ENCODE data around the gene CACNA1I.

Gene CACNA1I

GRCh38 chr22:39738746-39739145, 168.2 kb downstream of the CACNA1I start:
- no peak overlapping the region for H3K4me3 ChIP-seq (ENCODE audit: insufficient read depth, low read length, poor library complexity, severe bottlenecking)
- no peak overlapping the region for H3K4me2 ChIP-seq (ENCODE audit: low read depth, low read length, poor library complexity, severe bottlenecking)
- TF ChIP-seq, protein P1, sequence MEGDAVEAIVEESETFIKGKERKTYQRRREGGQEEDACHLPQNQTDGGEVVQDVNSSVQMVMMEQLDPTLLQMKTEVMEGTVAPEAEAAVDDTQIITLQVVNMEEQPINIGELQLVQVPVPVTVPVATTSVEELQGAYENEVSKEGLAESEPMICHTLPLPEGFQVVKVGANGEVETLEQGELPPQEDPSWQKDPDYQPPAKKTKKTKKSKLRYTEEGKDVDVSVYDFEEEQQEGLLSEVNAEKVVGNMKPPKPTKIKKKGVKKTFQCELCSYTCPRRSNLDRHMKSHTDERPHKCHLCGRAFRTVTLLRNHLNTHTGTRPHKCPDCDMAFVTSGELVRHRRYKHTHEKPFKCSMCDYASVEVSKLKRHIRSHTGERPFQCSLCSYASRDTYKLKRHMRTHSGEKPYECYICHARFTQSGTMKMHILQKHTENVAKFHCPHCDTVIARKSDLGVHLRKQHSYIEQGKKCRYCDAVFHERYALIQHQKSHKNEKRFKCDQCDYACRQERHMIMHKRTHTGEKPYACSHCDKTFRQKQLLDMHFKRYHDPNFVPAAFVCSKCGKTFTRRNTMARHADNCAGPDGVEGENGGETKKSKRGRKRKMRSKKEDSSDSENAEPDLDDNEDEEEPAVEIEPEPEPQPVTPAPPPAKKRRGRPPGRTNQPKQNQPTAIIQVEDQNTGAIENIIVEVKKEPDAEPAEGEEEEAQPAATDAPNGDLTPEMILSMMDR (IDR thresholded peaks at IDR 0.05; ENCODE audit: insufficient read depth, low read length, poor library complexity, severe bottlenecking): no peak
- TF ChIP-seq EZH2phosphoT487 (conservative IDR thresholded peaks at IDR 0.05; ENCODE audit: low read length): no peak
- no peaks in the 10 kb centered on the region for H3K79me2 ChIP-seq (ENCODE audit: insufficient read depth, low read length)
- H4K20me1 ChIP-seq (ENCODE audit: low read depth, low read length): no peaks in the 10 kb centered on the region
- H3K9ac ChIP-seq (ENCODE audit: low read length): no peak overlapping the region
- no peaks in the 10 kb centered on the region for H3F3A ChIP-seq (ENCODE audit: insufficient read depth)
- H3K27me3 ChIP-seq (ENCODE audit: low read length): no peaks in the 10 kb centered on the region
- H3K36me3 ChIP-seq (ENCODE audit: low read length): no peaks in the 10 kb centered on the region
- no peak overlapping the region for H2AFZ ChIP-seq (ENCODE audit: low read depth, low read length, severe bottlenecking)
- H3K27ac ChIP-seq (ENCODE audit: low read depth, low read length): no peak overlapping the region
- no peaks in the 10 kb centered on the region for H3K9me2 ChIP-seq (replicated peaks; ENCODE audit: insufficient read depth, low read length)
- no peaks in the 10 kb centered on the region for H3K9me3 ChIP-seq (ENCODE audit: insufficient read depth, low read length)

Measured in SU-DHL-6 (cell line).